DND-41 (cell line): Measurements from ENCODE around the gene NLGN2.

ENCODE experiments used
- ATAC-seq: fragments of 200-7000 bp; cut with Tn5 transposase; 3 replicates; pipeline ENCODE4 v1.9.1; 2021; ENCODE audit warnings: low read depth; ENCODE audit not compliant: insufficient read depth
- DNase-seq: peaks from one replicate; pipeline ENCODE4 v3.0.0-alpha.2; 2020
- H2AFZ ChIP-seq: 2 replicates; pipeline ENCODE4 v1.6.0; 2012; ENCODE audit warnings: low read depth, low read length
- H3K27ac ChIP-seq: 2 replicates; pipeline ENCODE4 v1.5.1; 2012; ENCODE audit warnings: low read length, inconsistent platforms
- H3K27me3 ChIP-seq: fragments of 200-600 bp; sonication (generic); 2 replicates; pipeline ENCODE4 v1.6.0; 2012; ENCODE audit warnings: low read length, mild to moderate bottlenecking, inconsistent platforms; ENCODE audit not compliant: insufficient read depth, poor library complexity
- H3K36me3 ChIP-seq: 2 replicates; pipeline ENCODE4 v1.5.1; 2012; ENCODE audit warnings: low read length, inconsistent platforms; ENCODE audit not compliant: insufficient read depth
- H3K4me1 ChIP-seq: 2 replicates; pipeline ENCODE4 v1.5.1; 2012; ENCODE audit warnings: mild to moderate bottlenecking, low read length; ENCODE audit not compliant: insufficient read depth
- H3K4me2 ChIP-seq: 2 replicates; pipeline ENCODE4 v1.6.0; 2012; ENCODE audit warnings: mild to moderate bottlenecking, moderate library complexity, low read length, inconsistent platforms; ENCODE audit not compliant: insufficient read depth
- H3K4me3 ChIP-seq, 2 experiments: fragments of 200-600 bp in 1 of 2; shearing (Covaris generic) in 1 of 2; 2 replicates each; pipeline ENCODE4 v1.5.1; 2012 to 2016; ENCODE audit warnings: inconsistent platforms in 2 of 2, low read length in 2 of 2, mild to moderate bottlenecking in 2 of 2, low read depth in 1 of 2, moderate library complexity in 1 of 2
- H3K79me2 ChIP-seq: 2 replicates; pipeline ENCODE4 v1.6.0; 2012; ENCODE audit warnings: low read length, inconsistent platforms; ENCODE audit not compliant: insufficient read depth
- H3K9ac ChIP-seq: 2 replicates; pipeline ENCODE4 v1.6.0; 2012; ENCODE audit warnings: low read depth, mild to moderate bottlenecking, inconsistent platforms, low read length, moderate library complexity
- H3K9me3 ChIP-seq: 2 replicates; pipeline ENCODE4 v1.5.1; 2012; ENCODE audit warnings: low read length, moderate library complexity, mild to moderate bottlenecking, inconsistent platforms; ENCODE audit not compliant: insufficient read depth, severe bottlenecking
- H4K20me1 ChIP-seq: 2 replicates; pipeline ENCODE4 v1.6.0; 2012; ENCODE audit warnings: low read length; ENCODE audit not compliant: insufficient read depth
- EZH2 ChIP-seq: IDR thresholded peaks from 3 replicates; pipeline ENCODE4 v1.6.1; 2012; ENCODE audit warnings: borderline replicate concordance, low read depth, mild to moderate bottlenecking, moderate library complexity, low read length, inconsistent platforms; ENCODE audit not compliant: severe bottlenecking
- TF ChIP-seq, protein P1 (sequence below): IDR thresholded peaks from 2 replicates; pipeline ENCODE4 v1.5.1; 2012; ENCODE audit warnings: borderline replicate concordance, low read length, moderate library complexity, mild to moderate bottlenecking; ENCODE audit not compliant: poor library complexity, severe bottlenecking; ENCODE audit errors: extremely low read depth

The NLGN2 gene

DNA sequence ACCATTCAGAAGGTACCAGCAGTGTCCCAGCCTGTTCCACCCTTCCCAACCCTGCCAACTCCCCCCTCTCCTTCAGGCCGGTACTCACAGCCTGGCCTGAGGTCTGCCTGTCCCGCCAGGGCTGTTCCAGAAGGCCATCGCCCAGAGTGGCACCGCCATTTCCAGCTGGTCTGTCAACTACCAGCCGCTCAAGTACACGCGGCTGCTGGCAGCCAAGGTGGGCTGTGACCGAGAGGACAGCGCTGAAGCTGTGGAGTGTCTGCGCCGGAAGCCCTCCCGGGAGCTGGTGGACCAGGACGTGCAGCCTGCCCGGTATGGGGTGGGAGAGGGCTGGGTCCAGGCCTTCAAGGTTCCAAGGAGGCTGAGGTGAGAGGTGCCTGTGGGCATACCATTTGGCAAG is 7.2 kb downstream of the NLGN2 start:
- Histone ChIP-seq H3K4me2 (no peak overlapping the region), H3K4me3 (no peak overlapping the region), H3K79me2 (no peaks in the 10 kb centered on the region), H2AFZ (no peak overlapping the region), H3K36me3 (peaks cover 9% of the 10 kb centered on the region; the same call in 1 of the 2 replicates), H3K9ac (no peak overlapping the region), H3K27ac (no peak overlapping the region), H3K9me3 (no peaks in the 10 kb centered on the region), H3K4me1 (no peaks in the 10 kb centered on the region), H3K27me3 (no peaks in the 10 kb centered on the region), H4K20me1 (no peaks in the 10 kb centered on the region)
- ATAC-seq, result no peak
- TF ChIP-seq, protein P1, sequence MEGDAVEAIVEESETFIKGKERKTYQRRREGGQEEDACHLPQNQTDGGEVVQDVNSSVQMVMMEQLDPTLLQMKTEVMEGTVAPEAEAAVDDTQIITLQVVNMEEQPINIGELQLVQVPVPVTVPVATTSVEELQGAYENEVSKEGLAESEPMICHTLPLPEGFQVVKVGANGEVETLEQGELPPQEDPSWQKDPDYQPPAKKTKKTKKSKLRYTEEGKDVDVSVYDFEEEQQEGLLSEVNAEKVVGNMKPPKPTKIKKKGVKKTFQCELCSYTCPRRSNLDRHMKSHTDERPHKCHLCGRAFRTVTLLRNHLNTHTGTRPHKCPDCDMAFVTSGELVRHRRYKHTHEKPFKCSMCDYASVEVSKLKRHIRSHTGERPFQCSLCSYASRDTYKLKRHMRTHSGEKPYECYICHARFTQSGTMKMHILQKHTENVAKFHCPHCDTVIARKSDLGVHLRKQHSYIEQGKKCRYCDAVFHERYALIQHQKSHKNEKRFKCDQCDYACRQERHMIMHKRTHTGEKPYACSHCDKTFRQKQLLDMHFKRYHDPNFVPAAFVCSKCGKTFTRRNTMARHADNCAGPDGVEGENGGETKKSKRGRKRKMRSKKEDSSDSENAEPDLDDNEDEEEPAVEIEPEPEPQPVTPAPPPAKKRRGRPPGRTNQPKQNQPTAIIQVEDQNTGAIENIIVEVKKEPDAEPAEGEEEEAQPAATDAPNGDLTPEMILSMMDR, result no peak
- TF ChIP-seq EZH2, result no peak
- no peak for DNase-seq

DNA sequence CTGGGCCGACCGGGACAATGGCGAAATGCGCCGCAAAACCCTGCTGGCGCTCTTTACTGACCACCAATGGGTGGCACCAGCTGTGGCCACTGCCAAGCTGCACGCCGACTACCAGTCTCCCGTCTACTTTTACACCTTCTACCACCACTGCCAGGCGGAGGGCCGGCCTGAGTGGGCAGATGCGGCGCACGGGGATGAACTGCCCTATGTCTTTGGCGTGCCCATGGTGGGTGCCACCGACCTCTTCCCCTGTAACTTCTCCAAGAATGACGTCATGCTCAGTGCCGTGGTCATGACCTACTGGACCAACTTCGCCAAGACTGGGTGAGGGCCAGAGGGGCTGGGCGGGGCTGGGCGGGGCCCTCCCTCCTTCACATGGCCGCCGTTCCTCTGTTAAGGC is 8.1 kb downstream of the NLGN2 start:
- Histone ChIP-seq H3K9ac (no peak overlapping the region), H3K27me3 (no peaks in the 10 kb centered on the region), H4K20me1 (no peaks in the 10 kb centered on the region), H3K4me3 (no peak overlapping the region), H2AFZ (no peak overlapping the region), H3K9me3 (no peaks in the 10 kb centered on the region), H3K4me2 (no peak overlapping the region), H3K27ac (no peak overlapping the region), H3K4me1 (no peaks in the 10 kb centered on the region), H3K36me3 (0 out of 2 replicates have a peak, but pooled peaks cover under 1% of the 10 kb centered on the region), H3K79me2 (no peaks in the 10 kb centered on the region)
- DNase-seq, result no peak
- no peak for TF ChIP-seq EZH2
- TF ChIP-seq, protein P1, result no peak
- no peak for ATAC-seq

DNA sequence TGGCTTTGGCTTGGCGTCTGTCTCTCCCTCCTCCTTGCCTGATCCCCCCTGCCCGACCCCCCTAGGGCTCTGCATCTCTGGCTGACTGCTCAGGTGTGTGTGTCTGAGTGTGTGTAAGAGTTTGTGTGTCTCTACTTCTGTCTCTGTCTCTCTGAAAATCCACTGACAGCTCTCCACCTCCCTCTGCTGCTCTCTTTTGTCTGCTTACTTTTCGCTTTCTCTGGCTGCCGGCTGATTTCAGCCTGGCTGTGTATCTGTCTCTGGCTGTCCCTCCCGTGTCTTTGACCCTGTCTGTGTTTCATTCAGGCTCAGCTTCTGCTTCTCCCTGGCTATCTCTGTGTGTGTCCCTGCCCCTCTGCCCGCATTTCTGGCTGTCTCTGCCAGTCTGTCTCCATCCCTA is 8.7 kb downstream of the NLGN2 start:
- H3K79me2 ChIP-seq, result no peaks in the 10 kb centered on the region
- no peaks in the 10 kb centered on the region for H3K36me3 ChIP-seq
- H3K9ac ChIP-seq, result no peak overlapping the region
- TF ChIP-seq, protein P1, result no peak
- no peak for TF ChIP-seq EZH2
- H3K27me3 ChIP-seq, result no peaks in the 10 kb centered on the region
- no peaks in the 10 kb centered on the region for H4K20me1 ChIP-seq
- H3K4me2 ChIP-seq, result no peak overlapping the region
- H3K4me3 ChIP-seq, result no peak overlapping the region
- no peak overlapping the region for H3K27ac ChIP-seq
- no peak for ATAC-seq
- no peaks in the 10 kb centered on the region for H3K9me3 ChIP-seq
- H2AFZ ChIP-seq, result no peak overlapping the region
- no peak for DNase-seq
- no peaks in the 10 kb centered on the region for H3K4me1 ChIP-seq

DNA sequence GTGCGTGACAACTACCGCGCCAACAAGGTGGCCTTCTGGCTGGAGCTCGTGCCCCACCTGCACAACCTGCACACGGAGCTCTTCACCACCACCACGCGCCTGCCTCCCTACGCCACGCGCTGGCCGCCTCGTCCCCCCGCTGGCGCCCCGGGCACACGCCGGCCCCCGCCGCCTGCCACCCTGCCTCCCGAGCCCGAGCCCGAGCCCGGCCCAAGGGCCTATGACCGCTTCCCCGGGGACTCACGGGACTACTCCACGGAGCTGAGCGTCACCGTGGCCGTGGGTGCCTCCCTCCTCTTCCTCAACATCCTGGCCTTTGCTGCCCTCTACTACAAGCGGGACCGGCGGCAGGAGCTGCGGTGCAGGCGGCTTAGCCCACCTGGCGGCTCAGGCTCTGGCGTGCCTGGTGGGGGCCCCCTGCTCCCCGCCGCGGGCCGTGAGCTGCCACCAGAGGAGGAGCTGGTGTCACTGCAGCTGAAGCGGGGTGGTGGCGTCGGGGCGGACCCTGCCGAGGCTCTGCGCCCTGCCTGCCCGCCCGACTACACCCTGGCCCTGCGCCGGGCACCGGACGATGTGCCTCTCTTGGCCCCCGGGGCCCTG is 9.5 kb downstream of the NLGN2 start:
- Histone ChIP-seq H3K4me3 (no peak overlapping the region), H3K4me1 (no peaks in the 10 kb centered on the region), H3K4me2 (no peak overlapping the region), H3K27ac (no peak overlapping the region), H3K9ac (no peak overlapping the region), H3K9me3 (no peaks in the 10 kb centered on the region), H2AFZ (no peak overlapping the region), H3K79me2 (no peaks in the 10 kb centered on the region), H4K20me1 (no peaks in the 10 kb centered on the region), H3K36me3 (no peaks in the 10 kb centered on the region), H3K27me3 (no peaks in the 10 kb centered on the region)
- ATAC-seq (no peak), DNase-seq (no peak)
- TF ChIP-seq EZH2, result no peak
- TF ChIP-seq, protein P1, result no peak
